Natural killer cell (primary cell): ENCODE results near the gene CACNG7. TPM values are rescaled to one million over a fixed set of nuclear protein-coding genes. Genes with fewer than 3 reads are reported as not detected.

Experiments
- ATAC-seq, 3 donors: fragments of 150-1000 bp in 2 of 3; fragments of 200-7000 bp in 1 of 3; cut with Tn5 transposase; 1 replicate in 1 of 3; 2 replicates in 2 of 3; pipeline ENCODE4 v1.10.0; 2021; ENCODE audit warnings: mild to moderate bottlenecking in 2 of 3, moderate library complexity in 2 of 3
- DNase-seq, 2 donors: peaks; one replicate each; pipeline versions ENCODE4 v3.0.0 to v3.0.0-alpha.2; 2013 to 2021; ENCODE audit warnings: mixed read lengths in 1 of 2
- H3K27ac ChIP-seq: one replicate; pipeline ENCODE4 v1.5.1; 2013; ENCODE audit warnings: mild to moderate bottlenecking, low read length
- H3K27me3 ChIP-seq: one replicate; pipeline ENCODE4 v1.6.1; 2013; ENCODE audit warnings: low read length; ENCODE audit not compliant: control insufficient read depth, insufficient read depth
- H3K36me3 ChIP-seq: one replicate; pipeline ENCODE4 v1.6.1; 2013; ENCODE audit warnings: low read length; ENCODE audit not compliant: control insufficient read depth, insufficient read depth
- H3K4me1 ChIP-seq: one replicate; pipeline ENCODE4 v1.6.1; 2013; ENCODE audit warnings: low read length; ENCODE audit not compliant: control insufficient read depth, insufficient read depth
- H3K4me3 ChIP-seq: one replicate; pipeline ENCODE4 v1.5.1; 2013; ENCODE audit warnings: low read length
- H3K9me3 ChIP-seq: one replicate; pipeline ENCODE4 v1.6.1; 2013; ENCODE audit warnings: low read length; ENCODE audit not compliant: control insufficient read depth, insufficient read depth
- H3K27ac Mint-ChIP-seq, 2 donors: one replicate each; pipeline ENCODE4 v1.8.0; 2022; ENCODE audit warnings: mild to moderate bottlenecking in 2 of 2, mixed read lengths in 2 of 2, moderate library complexity in 1 of 2
- H3K27me3 Mint-ChIP-seq, 2 donors: one replicate each; pipeline ENCODE4 v1.8.0; 2022; ENCODE audit warnings: low read depth in 2 of 2, mixed read lengths in 2 of 2
- H3K36me3 Mint-ChIP-seq: one replicate; pipeline ENCODE4 v1.8.0; 2022; ENCODE audit warnings: mixed read lengths
- H3K4me1 Mint-ChIP-seq, 2 donors: one replicate each; pipeline ENCODE4 v1.8.0; 2022; ENCODE audit warnings: mixed read lengths in 2 of 2
- H3K4me3 Mint-ChIP-seq: one replicate; pipeline ENCODE4 v1.8.0; 2022; ENCODE audit warnings: mild to moderate bottlenecking, moderate library complexity, mixed read lengths
- H3K9me3 Mint-ChIP-seq, 2 donors: one replicate each; pipeline ENCODE4 v1.8.0; 2022; ENCODE audit warnings: mixed read lengths in 2 of 2
- WGBS: methylation state at CpG from one replicate; pipeline ENCODE4 v1.1.7; 2013; ENCODE audit warnings: missing lambda C conversion rate; ENCODE audit not compliant: insufficient coverage; 5-methylcytosine and 5-hydroxymethylcytosine counted together
- intact Hi-C: fragments of 100-400 bp; cut with micrococcal nuclease; formaldehyde crosslinking; loops from one replicate; pipeline ENCODE4 v1.14.2; 2022
- total RNA-seq, 4 donors: library from RNA; stranded (reverse); fragments of 120-200 nt in 1 of 4; gene quantifications; one replicate each; pipeline versions ENCODE4 v1.2.3 to v1.2.4, GENCODE V29; 2013 to 2022
- TF ChIP-seq, protein P1 (sequence below): fragments of 200-600 bp; IDR thresholded peaks from one replicate; pipeline ENCODE4 v1.8.0; 2022; ENCODE audit warnings: antibody characterized with exemption

The CACNG7 gene
- total RNA-seq, 3 donors from 2014 or later (not counting 1 experiment from before 2014, with no cell fraction given) = not detected

DNA sequence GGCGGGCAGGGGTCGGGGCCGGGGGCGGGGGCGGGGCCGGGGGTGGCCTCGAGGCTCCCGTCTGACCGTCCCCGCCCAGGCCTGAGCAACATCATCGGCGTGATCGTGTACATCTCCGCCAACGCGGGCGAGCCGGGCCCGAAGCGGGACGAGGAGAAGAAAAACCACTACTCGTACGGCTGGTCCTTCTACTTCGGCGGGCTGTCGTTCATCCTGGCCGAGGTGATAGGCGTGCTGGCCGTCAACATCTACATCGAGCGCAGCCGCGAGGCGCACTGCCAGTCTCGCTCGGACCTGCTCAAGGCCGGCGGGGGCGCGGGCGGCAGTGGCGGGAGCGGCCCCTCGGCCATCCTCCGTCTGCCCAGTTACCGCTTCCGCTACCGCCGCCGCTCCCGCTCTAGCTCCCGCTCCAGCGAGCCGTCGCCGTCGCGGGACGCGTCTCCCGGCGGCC, 72.9 kb downstream of the CACNG7 start:
- H3K4me1 ChIP-seq = peaks cover 22% of the 10 kb centered on the region
- H3K36me3 ChIP-seq = no peaks in the 10 kb centered on the region
- TF ChIP-seq, protein P1, sequence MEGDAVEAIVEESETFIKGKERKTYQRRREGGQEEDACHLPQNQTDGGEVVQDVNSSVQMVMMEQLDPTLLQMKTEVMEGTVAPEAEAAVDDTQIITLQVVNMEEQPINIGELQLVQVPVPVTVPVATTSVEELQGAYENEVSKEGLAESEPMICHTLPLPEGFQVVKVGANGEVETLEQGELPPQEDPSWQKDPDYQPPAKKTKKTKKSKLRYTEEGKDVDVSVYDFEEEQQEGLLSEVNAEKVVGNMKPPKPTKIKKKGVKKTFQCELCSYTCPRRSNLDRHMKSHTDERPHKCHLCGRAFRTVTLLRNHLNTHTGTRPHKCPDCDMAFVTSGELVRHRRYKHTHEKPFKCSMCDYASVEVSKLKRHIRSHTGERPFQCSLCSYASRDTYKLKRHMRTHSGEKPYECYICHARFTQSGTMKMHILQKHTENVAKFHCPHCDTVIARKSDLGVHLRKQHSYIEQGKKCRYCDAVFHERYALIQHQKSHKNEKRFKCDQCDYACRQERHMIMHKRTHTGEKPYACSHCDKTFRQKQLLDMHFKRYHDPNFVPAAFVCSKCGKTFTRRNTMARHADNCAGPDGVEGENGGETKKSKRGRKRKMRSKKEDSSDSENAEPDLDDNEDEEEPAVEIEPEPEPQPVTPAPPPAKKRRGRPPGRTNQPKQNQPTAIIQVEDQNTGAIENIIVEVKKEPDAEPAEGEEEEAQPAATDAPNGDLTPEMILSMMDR = no peak
- H3K4me3 Mint-ChIP-seq = no peak overlapping the region
- H3K36me3 Mint-ChIP-seq = peaks cover 11% of the 10 kb centered on the region
- H3K27me3 ChIP-seq = peaks cover 43% of the 10 kb centered on the region
- 14% methylated on average over 62 of the region's 62 CpGs for WGBS
- H3K27ac Mint-ChIP-seq = no peak overlapping the region
- peaks cover 0 to 4% of the 10 kb centered on the region in 2 donors for H3K9me3 Mint-ChIP-seq
- DNase-seq (no peak), ATAC-seq (no peak)
- H3K27ac ChIP-seq = no peak overlapping the region
- no peak overlapping the region for H3K4me3 ChIP-seq
- peaks cover 27 to 36% of the 10 kb centered on the region in 2 donors for H3K27me3 Mint-ChIP-seq
- H3K9me3 ChIP-seq = peaks cover 12% of the 10 kb centered on the region
- intact Hi-C loops = no loop called here
- H3K4me1 Mint-ChIP-seq = peaks cover 5 to 26% of the 10 kb centered on the region in 2 donors

DNA sequence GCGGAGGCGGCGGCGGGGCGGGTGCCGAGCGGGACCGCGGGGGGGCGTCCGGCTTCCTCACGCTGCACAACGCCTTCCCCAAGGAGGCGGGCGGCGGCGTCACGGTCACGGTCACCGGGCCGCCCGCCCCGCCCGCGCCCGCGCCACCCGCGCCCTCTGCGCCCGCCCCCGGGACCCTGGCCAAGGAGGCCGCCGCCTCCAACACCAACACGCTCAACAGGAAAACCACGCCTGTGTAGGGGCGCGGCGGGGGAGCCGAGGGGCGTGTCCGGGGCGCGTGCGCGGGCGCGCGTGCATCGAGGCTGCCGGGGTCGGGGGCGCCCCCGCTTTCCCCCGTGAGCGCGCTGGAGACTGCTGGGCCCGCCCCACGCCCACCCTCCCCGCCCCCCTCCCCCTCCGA, 73.5 kb downstream of the CACNG7 start:
- no peak overlapping the region for H3K4me3 Mint-ChIP-seq
- Histone ChIP-seq H3K27ac (no peak overlapping the region), H3K36me3 (no peaks in the 10 kb centered on the region), H3K9me3 (peaks cover 12% of the 10 kb centered on the region), H3K27me3 (peaks cover 40% of the 10 kb centered on the region), H3K4me3 (no peak overlapping the region), H3K4me1 (peaks cover 19% of the 10 kb centered on the region)
- peaks cover 0 to 4% of the 10 kb centered on the region in 2 donors for H3K9me3 Mint-ChIP-seq
- intact Hi-C loops = no loop called here
- H3K27ac Mint-ChIP-seq = no peak overlapping the region
- WGBS = under 1% methylated on average over 50 of the region's 61 CpGs
- TF ChIP-seq, protein P1 = no peak
- ATAC-seq = peak; percentile 40 to 44 (median 41)
- H3K4me1 Mint-ChIP-seq = peaks cover 2 to 22% of the 10 kb centered on the region in 2 donors
- H3K27me3 Mint-ChIP-seq = peaks cover 27 to 32% of the 10 kb centered on the region in 2 donors
- H3K36me3 Mint-ChIP-seq = peaks cover 11% of the 10 kb centered on the region
- DNase-seq = peak in 1 of 2 donors; percentile 23

DNA sequence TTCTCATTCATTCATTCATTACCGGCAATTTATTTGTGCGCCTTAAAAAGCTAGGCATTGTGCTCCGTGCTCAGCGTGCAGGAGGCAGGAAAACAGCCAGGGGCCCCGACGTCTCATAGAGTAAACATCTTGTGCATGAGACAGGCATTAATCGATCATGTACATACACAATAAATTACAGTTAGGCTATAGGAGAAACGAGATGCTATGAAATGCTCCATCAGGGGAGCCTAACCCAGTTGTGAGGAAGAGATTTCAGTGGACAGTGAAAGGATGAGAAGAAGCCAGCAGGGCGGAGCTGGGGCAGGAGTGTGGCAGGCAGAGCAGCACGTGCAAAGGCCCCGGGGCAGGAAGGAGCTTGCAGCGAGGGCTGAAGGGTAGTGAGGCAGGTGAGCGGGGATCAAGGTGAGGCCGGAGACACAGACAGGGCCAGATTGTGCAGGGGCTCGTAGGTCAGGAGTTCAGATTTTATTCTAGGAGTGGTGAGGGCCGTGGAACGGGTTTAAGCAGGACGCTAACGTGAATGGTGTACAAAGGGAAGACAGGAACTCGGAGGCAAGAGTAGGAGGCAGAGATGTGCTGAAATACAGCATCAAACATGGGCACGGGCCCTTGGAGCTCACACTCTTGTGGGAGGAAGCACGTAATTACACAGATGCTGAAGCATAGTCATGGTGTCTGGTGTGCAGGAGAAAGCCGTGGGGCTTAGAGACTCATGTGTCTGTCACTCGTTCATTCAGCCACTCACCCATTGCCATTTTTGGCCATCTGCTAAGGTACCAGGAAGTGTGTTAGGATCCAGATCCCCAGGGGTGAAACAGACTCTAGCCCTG, 74.6 kb downstream of the CACNG7 start:
- H3K4me3 ChIP-seq = no peak overlapping the region
- WGBS = 88% methylated on average over 23 of the region's 24 CpGs
- intact Hi-C loops = no loop called here
- H3K4me1 ChIP-seq = peaks cover 10% of the 10 kb centered on the region
- TF ChIP-seq, protein P1 = no peak
- ATAC-seq (no peak), DNase-seq (no peak)
- peaks cover 31% of the 10 kb centered on the region for H3K27me3 ChIP-seq
- H3K27ac ChIP-seq = no peak overlapping the region
- no peak overlapping the region for H3K27ac Mint-ChIP-seq
- peaks cover 3% of the 10 kb centered on the region for H3K9me3 ChIP-seq
- no peak overlapping the region for H3K4me3 Mint-ChIP-seq
- H3K4me1 Mint-ChIP-seq = peaks cover 0 to 18% of the 10 kb centered on the region in 2 donors
- H3K36me3 ChIP-seq = no peaks in the 10 kb centered on the region
- H3K9me3 Mint-ChIP-seq = peaks cover 0 to 4% of the 10 kb centered on the region in 2 donors
- H3K27me3 Mint-ChIP-seq = peaks cover 26% of the 10 kb centered on the region in 2 donors
- peaks cover 11% of the 10 kb centered on the region for H3K36me3 Mint-ChIP-seq
